T1000 (cell line): Measurements from ENCODE around the gene CENPA.
"Not testable (repeated sequence)": the region's sequence is repeated elsewhere in the genome, so short reads cannot be mapped to it uniquely, and the experiment has no call there.

Experiments used
- DNase-seq: peaks from one replicate; lab custom pipeline; 2025; ENCODE audit warnings: mixed read lengths; lab: John Stamatoyannopoulos, UW

CENPA gene

DNA sequence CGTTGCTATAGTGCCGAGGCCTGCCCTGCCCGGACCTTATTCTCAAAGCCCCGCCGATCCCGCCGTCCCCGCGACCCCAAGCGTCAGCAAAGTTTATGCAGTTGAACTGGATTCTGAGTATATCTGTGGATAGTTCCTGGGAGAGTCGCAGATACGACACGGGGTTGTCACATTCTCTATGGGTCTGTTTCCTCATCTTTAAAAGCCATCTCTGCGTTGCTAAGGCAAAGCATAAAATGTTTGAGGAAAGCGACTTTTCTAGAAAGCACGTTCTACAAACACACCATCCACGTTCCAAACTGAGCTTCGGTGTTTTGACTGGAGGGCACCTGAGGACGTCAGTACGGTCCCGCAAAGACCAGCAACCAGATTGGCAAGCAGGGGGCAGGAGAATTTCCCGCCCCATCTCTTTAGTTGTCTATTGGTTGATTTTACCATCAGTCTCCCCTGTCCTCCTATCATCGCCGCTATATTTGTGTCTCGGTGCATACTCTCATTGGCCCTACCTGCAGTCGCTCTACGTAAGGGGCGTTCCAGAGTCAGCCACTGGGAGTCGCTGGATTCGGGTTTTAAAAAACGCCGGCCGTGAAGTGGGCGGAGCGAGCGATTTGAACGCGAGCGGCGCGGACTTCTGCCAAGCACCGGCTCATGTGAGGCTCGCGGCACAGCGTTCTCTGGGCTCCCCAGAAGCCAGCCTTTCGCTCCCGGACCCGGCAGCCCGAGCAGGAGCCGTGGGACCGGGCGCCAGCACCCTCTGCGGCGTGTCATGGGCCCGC lies at the start of gene CENPA:
Gene CENPA (plus strand): TSS at position 626 of the 776 bp plus-strand sequence. CDS start 141 bp downstream, at position 767.
- peak; percentile 92 for DNase-seq

DNA sequence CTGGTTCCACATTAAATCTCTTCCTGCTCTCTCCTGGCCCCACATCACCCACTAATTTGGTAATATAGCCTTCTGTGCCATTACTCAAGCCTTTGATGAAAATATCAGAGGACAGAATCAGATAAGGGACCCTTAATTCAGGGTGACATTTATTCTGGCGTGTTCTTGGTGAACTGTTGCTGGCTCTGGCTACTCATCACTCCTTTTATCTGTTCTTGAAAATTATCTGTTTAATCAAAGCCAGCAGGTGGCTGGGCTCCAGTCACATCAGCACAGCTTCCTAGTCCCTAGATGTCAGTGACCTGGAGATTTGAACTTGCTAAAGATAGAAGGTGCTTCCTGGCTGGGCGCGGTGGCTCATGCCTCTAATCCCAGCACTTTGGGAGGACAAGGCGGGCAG lies 48.6 kb upstream of the CENPA start:
- no peak for DNase-seq

DNA sequence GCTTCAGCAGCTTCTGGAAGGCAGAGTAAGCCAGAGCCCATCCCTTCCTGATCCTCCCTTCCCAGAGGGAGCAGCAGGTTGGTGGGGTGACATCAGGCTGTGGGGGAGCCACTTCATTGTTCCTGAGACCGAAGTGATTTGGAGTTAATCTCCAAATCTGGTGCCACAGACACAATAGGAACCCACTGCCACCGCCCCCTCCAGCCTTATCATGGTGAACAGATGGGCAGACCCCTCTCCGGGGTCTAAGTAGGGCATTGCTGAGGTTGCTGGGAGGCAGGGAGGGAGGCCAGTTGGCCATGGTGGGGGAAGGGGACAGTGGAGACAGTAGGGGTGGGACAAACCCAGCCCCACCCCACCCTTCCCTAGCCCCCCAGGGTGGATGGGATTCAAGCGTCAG lies 47.4 kb upstream of the CENPA start:
- no peak for DNase-seq

DNA sequence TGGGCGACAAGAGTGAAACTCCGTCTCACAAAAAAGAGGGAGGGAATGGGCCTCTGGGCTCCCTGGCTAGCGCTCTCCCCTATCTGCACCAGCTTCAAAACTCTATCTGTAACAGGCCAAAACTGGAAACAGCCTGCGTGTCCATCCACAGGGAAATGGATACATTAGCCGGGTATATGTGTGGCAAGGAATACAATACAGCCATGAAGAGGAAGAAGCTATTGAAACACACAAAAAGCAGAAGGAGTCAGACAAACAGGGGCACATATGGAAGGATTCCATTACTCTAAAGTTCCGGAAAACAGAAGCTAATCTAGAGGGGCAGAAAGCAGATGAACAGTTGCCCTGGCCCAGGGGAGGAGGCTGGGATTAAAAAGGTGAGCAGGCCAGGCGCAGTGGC lies 46.3 kb upstream of the CENPA start:
- DNase-seq, result no peak

DNA sequence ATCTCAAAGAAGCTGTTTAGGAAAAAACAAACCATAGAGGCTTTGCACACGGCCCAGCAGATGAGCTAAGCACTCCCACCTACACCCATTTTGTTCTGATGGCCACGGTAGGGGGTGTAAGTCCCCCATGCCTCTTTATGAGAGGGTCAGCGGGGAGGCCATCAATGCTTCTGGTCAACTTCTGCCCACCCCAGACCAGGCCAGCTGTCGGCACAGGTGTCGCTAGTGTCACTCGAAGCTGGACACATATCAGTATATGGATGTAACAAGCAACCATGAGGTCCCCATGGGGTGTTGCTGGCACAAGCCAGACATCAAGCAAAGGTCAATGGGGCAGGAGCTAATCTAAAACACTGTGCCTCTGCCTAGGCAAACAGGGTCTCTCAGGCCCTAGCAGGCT lies 45.5 kb upstream of the CENPA start:
- DNase-seq, result no peak

DNA sequence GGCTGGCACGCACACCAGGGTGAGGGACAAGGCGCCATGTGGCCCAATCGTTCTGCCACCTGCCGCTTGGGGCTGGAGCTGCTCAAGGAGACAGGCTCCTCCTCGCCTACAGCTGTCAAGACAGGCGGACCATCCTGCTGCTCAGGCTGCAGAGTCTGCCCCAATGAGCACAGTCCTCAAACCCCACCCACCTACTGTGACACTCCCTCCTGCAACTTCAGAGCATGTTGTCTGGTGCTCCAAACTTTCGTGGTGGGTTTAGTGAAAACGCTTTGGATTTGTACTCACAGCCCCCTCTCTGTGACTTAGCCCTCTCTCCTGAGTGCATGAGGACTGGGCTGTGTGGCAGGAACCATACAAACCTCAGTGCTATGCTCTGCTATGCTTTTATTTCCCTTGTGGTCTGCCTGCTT lies 45.0 kb upstream of the CENPA start:
- no peak for DNase-seq

DNA sequence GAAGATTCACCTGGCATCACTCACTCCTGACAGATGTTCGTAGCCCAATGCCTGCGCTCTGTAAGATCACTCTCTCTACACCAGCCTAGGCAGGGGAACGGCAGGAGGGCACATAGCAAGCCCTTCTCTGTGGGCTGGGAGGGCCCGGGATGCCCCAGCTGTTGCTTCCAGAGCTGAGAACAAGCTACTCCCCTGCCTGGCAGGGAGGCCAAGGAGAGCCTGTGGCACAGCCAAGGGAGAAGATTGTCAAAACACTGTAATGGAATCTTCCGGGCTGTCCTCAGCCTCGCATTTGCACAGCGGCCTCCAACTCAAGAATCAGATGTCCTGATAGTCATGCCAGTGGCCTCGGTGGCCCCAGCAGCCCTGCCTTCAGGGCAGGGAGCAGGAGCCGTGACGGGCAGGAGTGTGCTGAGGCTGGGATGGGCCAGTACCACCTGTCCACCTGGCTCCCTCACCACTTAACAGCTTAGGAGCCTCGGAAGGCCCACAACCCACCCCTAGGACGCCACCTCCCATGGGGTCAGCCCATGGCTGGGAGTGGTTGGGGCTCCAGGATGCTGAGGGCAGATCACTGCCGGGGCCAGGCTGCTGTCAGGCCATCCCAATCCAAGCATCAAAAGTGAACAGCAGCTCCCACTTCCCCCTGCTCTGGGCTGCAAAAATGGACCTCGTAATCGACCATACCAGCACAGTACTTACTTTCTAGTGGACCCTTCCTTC lies 43.6 kb upstream of the CENPA start:
- DNase-seq, result no peak

DNA sequence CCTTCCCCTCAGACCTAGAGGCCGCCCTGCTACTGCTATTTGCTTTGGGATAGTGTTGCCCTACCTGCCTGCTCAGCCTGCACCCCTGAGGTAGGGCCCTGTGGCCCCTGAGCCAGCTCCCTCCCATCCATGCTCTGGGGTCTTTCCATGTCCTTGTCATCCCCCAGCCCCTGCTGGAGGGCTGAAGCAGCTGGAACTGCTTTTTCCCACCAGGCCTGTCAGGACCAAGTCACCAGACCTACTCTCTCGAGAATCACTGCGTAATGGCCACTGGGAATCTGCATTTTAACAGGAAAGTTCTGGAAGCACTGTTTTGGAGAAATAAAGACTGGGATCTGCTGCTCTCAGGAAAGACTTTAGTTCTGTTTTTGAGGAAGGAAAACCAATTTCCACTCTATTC lies 42.0 kb upstream of the CENPA start:
- no peak for DNase-seq

DNA sequence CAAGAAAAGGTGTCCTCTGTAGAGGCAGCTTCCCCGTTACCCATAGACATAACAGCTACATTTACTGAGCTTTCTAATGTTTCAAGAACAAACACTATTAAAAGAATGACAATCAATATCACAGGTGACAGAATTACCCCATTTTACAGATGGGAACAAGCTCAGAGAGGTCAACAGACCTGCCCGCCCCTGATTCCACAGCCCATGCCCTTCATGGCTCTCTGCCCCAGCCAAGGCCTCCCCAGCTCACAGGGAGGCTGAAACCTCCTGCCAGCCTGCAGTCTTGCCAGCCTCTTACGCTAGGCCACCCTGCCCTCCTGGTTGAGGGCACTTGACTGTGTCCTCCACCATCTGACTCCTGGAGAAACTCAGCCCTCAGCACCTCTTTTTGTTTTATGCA lies 40.9 kb upstream of the CENPA start:
- DNase-seq, result no peak

DNA sequence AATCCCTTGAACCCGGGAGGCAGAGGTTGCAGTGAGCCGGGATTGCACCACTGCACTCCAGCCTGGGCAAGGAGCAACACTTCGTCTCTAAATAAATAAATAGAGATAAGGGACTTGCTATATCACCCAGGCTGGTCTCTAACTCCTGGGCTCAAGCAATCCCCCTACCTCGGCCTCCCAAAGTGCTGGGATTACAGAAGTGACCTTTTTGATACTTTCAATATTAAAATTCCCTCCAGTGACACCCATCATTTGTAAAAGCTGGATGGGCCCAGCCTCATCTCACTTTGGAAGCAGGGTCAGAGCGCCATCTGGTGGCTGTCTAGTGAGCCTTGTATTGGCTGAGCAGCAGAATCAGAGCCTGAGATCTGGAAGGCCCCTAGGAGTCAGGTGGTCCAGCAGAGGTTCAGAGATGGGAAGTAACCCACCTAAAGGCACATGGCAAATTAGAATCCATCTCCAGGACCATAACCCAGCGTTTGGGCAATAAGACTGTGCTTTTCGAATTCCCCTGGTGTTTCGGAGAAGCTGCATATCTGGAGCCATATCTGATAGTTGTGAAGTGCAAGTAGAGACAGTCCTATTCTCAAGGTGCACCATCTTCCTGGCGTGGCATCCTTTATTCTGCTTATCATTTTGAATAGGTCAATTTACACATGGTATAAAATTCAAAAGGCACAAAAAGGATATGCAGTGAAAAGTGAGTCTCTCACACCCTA lies 40.1 kb upstream of the CENPA start:
- peak; percentile 59 for DNase-seq

DNA sequence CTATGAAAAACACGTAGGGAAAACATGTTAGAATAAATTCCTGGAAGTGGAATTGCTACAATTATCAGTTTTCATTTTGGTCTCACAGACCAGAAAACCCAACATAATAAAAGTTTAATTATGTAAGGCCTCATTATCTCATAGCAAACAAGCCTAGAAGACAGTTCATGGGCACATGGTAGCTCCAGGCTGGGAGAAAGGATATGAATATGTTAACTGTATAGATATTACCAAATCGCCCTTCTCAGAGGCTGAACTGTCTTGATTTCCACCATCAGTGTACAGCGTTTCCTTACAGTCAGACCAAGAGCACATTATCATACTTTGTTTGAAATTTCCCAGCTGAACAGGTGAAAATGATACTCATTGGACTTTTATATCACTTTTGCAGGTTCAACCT lies 38.9 kb upstream of the CENPA start:
- no peak for DNase-seq

DNA sequence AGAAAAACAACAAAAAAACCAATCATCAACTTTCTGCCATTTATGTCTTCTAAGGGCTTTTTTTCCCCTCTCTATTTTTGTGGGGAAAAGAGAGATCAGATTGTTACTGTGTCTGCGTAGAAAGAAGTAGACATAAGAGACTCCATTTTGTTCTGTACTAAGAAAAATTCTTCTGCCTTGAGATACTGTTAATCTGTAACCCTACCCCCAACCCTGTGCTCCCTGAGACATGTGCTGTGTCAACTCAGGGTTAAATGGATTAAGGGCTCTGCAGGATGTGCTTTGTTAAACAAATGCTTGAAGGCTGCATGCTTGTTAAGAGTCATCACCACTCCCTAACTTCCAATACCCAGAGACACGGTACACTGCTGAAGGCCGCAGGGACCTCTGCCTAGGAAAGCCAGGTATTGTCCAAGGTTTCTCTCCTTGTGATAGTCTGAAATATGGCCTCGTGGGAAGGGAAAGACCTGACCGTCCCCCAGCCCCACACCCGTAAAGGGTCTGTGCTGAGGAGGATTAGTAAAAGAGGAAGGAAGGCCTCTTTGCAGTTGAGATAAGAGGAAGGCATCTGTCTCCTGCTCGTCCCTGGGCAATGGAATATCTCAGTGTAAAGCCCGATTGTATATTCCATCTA lies 36.0 kb upstream of the CENPA start:
- not testable (repeated sequence) for DNase-seq

DNA sequence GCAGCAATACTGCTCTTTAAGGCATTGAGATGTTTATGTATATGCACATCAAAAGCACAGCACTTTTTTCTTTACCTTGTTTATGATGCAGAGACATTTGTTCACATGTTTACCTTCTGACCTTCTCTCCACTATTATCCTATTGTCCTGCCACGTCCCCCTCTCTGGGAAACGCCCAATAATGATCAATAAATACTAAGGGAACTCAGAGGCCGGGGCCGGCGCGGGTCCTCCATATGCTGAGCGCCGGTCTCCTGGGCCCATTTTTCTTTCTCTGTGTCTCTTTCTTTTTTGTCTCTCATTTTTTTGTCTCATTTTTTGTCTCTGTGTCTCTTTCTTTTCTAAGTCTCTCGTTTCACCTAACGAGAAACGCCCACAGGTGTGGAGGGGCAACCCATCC lies 35.4 kb upstream of the CENPA start:
- not testable (repeated sequence) for DNase-seq

DNA sequence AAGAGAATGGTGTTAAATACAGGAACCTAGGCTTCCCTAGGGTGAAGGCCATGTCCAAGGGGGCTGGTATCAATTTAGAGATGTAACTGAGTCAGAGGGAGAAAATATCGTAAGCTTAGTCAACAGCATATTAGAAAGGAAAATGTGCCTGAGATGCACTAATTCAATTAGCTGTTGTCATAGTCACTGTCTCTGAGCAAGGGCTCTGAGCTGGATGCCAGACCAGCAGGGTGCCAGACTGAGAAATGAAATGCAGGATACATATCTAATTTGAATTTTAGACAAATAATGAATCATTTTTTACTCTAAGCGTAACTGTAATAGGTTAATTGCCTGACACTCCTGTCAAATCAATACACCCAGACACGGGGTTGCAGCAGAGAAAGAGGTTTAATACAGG lies 33.2 kb upstream of the CENPA start:
- no peak for DNase-seq

DNA sequence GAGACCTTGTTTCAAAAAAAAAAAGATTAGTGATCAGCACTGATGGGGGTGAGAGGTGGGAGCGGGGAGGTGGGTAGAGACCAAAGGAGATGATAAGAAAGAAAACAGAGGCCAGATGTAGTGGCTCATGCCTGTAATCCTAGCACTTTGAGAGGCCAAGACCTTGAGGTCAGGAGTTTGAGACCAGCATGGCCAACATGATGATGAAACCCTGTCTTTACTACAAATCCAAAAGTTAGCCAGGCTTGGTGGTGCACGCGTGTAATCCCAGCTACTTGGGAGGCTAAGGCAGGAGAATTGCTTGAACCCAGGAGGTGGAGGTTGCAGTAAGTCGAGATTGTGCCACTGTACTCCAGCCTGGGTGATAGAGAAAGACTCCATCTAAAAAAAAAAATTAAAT lies 31.3 kb upstream of the CENPA start:
- no peak for DNase-seq

DNA sequence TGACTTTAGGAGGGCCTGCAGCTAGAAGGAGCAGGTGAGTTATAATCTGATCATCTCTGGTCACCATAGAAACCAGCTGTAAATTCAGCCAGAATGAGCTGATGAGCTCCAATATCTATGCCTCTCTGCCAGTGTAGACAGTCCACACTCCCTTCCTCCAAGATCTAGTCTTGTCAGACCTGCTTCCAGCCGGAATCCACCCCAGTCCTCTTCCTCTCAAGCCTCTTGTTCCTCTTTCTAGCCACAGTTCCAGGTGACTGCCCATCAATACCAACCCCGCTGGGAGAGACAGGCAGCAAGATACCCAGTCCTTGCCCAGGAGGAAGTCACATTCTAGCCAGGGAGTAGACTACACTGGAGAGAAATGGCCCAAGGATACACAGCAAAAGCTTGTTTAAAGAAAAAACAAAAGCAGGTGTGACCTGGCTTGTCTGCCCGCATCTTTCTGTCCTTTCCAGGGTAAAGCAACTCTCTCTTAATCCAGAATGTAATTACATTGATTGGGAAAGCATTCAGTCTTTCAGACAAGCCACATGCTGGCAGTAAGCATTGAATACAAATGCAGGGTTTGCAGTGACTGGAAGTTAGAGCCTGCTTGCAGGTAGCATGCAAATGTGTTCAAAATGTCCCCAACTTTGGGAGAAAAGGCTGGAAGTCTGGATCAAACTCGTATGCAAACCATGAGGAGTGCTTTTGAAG lies 30.7 kb upstream of the CENPA start:
- no peak for DNase-seq

DNA sequence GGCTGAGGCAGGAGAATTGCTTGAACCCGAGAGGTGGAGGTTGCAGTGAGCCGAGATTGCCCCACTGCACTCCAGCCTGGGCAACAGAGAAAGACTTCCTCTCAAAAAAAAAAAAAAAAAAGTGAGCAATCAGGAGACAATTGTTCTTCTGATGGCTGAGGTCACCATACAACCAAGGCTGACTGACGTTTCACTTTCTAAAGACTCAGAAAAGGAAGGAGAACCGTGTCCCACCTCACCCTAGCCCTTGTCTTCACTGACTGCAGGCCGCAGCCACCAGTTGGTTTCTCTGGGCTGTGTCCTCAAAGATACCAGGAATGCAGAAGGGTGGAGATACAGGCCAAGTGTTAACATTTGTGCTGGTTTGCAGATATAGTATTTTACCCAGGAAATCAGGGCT lies 29.5 kb upstream of the CENPA start:
- no peak for DNase-seq

DNA sequence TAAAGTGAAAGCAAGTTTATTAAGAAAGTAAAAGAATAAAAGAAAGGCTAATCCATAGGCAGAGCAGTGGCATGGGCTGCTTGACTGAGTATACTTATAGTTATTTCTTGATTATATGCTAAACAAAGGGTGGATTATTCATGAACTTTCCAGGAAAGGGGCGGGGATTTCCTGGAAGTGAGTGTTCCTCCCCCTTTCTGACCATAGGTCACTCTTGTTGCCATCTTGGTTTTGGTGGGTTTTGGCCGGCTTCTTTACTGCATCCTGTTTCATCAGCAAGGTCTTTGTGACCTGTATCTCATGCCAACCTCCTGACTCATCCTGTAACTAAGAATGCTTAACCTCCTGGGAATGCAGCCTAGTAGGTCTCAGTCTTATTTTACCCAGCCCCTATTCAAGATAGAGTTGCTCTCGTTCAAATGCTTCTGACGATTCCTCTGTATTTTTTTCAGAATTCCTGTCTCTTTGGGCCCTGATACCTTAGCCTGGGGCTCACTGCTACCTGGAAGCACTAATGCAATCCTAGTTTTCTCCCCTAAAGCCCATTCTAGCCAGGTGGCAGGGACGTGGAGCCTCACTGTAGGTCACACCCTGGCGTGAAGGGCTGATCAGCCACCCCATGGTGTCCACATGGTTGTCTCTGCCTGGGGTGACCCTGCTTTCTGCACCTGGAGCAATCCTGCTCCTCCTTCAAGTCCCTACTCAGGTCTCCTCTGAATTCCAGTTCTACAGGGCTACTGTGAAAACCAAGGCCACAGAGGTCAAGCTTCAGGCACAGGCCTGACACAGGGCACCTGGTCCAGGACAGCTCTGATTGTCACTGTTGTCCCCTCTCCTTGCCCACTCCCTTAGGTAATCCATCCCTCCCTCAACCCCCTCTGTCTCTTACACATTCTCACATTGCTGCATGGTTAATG lies 27.7 kb upstream of the CENPA start:
- peak; percentile 88 for DNase-seq

DNA sequence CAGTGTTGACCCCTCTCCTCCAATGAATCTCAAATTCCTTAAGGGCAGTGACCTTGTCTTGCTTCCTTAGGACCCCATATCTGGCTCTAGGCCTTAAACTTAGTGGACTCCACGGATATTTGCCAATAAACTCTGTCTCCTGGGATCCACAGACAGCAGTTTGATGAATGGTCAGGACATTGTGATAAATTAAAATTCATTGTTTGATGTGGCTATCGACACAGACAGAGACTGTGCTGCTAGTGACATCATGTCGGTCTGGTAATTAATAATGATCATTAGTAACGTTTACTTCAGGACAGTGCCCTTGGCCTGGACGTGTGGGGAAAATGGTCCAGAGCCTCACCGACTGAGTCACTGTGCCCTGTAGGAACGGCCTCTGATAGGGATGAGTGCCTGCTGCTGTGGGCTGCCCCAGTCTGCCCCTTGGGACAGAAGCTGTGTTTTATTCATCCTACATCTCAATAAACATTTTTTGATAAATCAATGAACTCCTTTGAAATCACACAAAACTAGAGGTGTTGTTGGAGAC lies 27.0 kb upstream of the CENPA start:
- no peak for DNase-seq

DNA sequence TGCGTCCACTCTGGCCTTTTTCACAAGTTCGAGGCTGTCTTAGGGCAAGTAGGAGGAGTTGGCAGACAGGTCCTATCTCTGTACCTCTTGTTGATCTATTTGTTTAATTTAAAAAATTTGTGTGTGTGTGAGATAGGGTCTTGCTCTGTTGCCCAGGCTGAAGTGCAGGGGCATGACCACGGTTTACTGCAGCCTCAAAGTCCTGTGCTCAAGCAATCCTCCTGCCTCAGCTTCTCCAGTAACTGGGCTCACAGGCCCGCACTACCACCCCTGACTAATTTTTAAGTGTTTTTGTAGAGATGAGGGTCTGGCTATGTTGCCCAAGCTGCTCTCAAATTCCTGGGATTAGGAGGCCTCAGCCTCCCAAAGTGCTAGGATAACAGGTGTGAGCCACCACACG lies 26.0 kb upstream of the CENPA start:
- DNase-seq, result no peak
